ENCODE results near the gene MIAT. TPM values are rescaled to one million over a fixed set of nuclear protein-coding genes. Genes with fewer than 3 reads are reported as not detected.
A peak's percentile ranks its signal among the peaks of the same experiment; 100 is the strongest.

Gene MIAT
- polyA plus RNA-seq, 2 of the 4 experiments (the other 2 are of a cell fraction), result 1.5 to 2.2 TPM

DNA sequence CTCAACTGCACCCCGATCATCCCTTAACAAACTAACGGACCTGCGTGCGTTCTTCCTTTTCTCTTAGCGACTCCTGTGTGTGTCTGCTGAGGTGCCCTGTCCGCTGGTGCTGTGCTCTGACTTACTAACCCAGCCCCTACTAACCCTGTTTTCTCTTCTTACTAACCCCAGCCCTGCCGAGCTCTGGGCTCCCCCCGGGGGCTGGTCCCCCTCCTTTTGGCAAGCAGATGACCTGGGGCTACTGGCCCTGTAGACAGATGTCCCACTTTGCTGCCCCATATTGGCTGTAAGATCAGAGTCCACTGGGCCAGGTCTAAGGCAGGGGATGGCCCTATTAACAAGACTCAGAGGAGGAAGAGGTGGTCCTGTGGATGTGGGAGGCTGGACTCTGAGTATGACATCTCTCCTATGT, 14.7 kb downstream of the MIAT start:
- DNase-seq (ENCODE audit: low read depth in 1 of 2, low spot score in 1 of 2), result no peak
- Histone ChIP-seq H3K4me2 (peak overlapping the region; percentile 96), H3K27ac (peak overlapping the region; percentile 98 to 99), H3K4me3 (0 out of 3 replicates have a peak overlapping the region, but pooled peaks have one; percentile 92), H3K4me1 (peaks cover 18% of the 10 kb centered on the region), H3K9me3 (no peaks in the 10 kb centered on the region)
- TF ChIP-seq HOXB13 (CRISPR knock-in tag; IDR thresholded peaks at IDR 0.05; ENCODE audit: low read depth), result no peak
- TF ChIP-seq, protein P1, sequence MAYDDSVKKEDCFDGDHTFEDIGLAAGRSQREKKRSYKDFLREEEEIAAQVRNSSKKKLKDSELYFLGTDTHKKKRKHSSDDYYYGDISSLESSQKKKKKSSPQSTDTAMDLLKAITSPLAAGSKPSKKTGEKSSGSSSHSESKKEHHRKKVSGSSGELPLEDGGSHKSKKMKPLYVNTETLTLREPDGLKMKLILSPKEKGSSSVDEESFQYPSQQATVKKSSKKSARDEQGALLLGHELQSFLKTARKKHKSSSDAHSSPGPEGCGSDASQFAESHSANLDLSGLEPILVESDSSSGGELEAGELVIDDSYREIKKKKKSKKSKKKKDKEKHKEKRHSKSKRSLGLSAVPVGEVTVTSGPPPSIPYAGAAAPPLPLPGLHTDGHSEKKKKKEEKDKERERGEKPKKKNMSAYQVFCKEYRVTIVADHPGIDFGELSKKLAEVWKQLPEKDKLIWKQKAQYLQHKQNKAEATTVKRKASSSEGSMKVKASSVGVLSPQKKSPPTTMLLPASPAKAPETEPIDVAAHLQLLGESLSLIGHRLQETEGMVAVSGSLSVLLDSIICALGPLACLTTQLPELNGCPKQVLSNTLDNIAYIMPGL (CRISPR knock-in tag; IDR thresholded peaks at IDR 0.05; ENCODE audit: borderline replicate concordance), result no peak
- TF ChIP-seq, protein P2, sequence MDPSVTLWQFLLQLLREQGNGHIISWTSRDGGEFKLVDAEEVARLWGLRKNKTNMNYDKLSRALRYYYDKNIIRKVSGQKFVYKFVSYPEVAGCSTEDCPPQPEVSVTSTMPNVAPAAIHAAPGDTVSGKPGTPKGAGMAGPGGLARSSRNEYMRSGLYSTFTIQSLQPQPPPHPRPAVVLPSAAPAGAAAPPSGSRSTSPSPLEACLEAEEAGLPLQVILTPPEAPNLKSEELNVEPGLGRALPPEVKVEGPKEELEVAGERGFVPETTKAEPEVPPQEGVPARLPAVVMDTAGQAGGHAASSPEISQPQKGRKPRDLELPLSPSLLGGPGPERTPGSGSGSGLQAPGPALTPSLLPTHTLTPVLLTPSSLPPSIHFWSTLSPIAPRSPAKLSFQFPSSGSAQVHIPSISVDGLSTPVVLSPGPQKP (IDR thresholded peaks at IDR 0.05; ENCODE audit: low read depth, low read length), result no peak
- no peak for TF ChIP-seq JUNB (IDR thresholded peaks at IDR 0.05)
- no peak for TF ChIP-seq CHD4 (IDR thresholded peaks at IDR 0.05; ENCODE audit: borderline replicate concordance)
- TF ChIP-seq E2F6 (IDR thresholded peaks at IDR 0.05; ENCODE audit: borderline replicate concordance, low read depth), result no peak
- no peak for TF ChIP-seq ZC3H11A (IDR thresholded peaks at IDR 0.05)
- no peak for TF ChIP-seq MAFK (IDR thresholded peaks at IDR 0.05; ENCODE audit: partially characterized antibody)
- ChIA-PET CTCF (interaction anchor here (1.2 to 2.8 kb wide), 4 partner anchors 8 to 1133 kb away, joined by 3 to 12 read pairs (median 4); no protein-coding TSS in a partner anchor), POLR2A (interaction anchor here (1.1 to 1.9 kb wide), 3 partner anchors 73 to 1130 kb away, joined by 3 to 6 read pairs (median 6); partner anchors contain the start of genes HPS4, MN1 and SRRD)
- no peak for ATAC-seq
- 95% methylated on average over 8 of the region's 8 CpGs for WGBS (ENCODE audit: missing lambda C conversion rate)
- no peak for FAIRE-seq

- H3K4me1 ChIP-seq, result peaks cover 18% of the 10 kb centered on the region
- TF ChIP-seq JUN (IDR thresholded peaks at IDR 0.05) (peak in 1 of 2 experiments; percentile 66; a peak in 2 of 5 replicates), SMC3 (IDR thresholded peaks at IDR 0.05) (0 out of 3 replicates have a peak, but pooled peaks have one; percentile 19), EHF (CRISPR knock-in tag; IDR thresholded peaks at IDR 0.05) (no peak), PBX3 (IDR thresholded peaks at IDR 0.05) (no peak), POLR2A (IDR thresholded peaks at IDR 0.05; ENCODE audit: low read length) (peak; percentile 23), USF2 (IDR thresholded peaks at IDR 0.05) (peak; percentile 75), E2F6 (IDR thresholded peaks at IDR 0.05; ENCODE audit: borderline replicate concordance, low read depth) (0 out of 2 replicates have a peak, but pooled peaks have one; percentile 41), MAZ (IDR thresholded peaks at IDR 0.05; ENCODE audit: borderline replicate concordance, low read depth, low read length) (no peak), ZC3H11A (IDR thresholded peaks at IDR 0.05) (no peak)
- TF ChIP-seq, protein P1 (CRISPR knock-in tag; IDR thresholded peaks at IDR 0.05; ENCODE audit: borderline replicate concordance), result 0 out of 2 replicates have a peak, but pooled peaks have one; percentile 16
- TF ChIP-seq, protein P3, sequence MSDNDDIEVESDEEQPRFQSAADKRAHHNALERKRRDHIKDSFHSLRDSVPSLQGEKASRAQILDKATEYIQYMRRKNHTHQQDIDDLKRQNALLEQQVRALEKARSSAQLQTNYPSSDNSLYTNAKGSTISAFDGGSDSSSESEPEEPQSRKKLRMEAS (IDR thresholded peaks at IDR 0.05), result peak; percentile 66
- TF ChIP-seq, protein P4, sequence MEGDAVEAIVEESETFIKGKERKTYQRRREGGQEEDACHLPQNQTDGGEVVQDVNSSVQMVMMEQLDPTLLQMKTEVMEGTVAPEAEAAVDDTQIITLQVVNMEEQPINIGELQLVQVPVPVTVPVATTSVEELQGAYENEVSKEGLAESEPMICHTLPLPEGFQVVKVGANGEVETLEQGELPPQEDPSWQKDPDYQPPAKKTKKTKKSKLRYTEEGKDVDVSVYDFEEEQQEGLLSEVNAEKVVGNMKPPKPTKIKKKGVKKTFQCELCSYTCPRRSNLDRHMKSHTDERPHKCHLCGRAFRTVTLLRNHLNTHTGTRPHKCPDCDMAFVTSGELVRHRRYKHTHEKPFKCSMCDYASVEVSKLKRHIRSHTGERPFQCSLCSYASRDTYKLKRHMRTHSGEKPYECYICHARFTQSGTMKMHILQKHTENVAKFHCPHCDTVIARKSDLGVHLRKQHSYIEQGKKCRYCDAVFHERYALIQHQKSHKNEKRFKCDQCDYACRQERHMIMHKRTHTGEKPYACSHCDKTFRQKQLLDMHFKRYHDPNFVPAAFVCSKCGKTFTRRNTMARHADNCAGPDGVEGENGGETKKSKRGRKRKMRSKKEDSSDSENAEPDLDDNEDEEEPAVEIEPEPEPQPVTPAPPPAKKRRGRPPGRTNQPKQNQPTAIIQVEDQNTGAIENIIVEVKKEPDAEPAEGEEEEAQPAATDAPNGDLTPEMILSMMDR (IDR thresholded peaks at IDR 0.05), result peak; percentile 30
- POLR2A ChIA-PET, result interaction anchor here (0.7 to 1.9 kb wide), 6 partner anchors 72 to 1129 kb away, joined by 3 to 6 read pairs (median 3); partner anchors contain the start of genes HPS4, MN1 and SRRD
- no peaks in the 10 kb centered on the region for H3K9me3 ChIP-seq
- peak; percentile 91 to 93 for ATAC-seq
- peak overlapping the region; percentile 92 for H3K4me3 ChIP-seq
- peak overlapping the region; percentile 96 for H3K4me2 ChIP-seq
- CTCF ChIA-PET, result interaction anchor here (0.6 to 2.8 kb wide), 10 partner anchors 9 to 1133 kb away, joined by 3 to 12 read pairs (median 3); no protein-coding TSS in a partner anchor
- no peak for FAIRE-seq
- 2% methylated on average over 21 of the region's 36 CpGs for WGBS (ENCODE audit: missing lambda C conversion rate)
- H3K27ac ChIP-seq, result peak overlapping the region; percentile 98 to 99
- peak; percentile 75 to 94 for DNase-seq (ENCODE audit: low read depth in 1 of 2, low spot score in 1 of 2)
Observed at GRCh38 chr22:26672590-26673468, 15.4 kb downstream of the MIAT start.

Data from A549 (cell line).